K562 (cell line): ENCODE measurements around the gene CD2. TPM values are rescaled to one million over a fixed set of nuclear protein-coding genes. Genes with fewer than 3 reads are reported as not detected.
A peak's percentile ranks its signal among the peaks of the same experiment; 100 is the strongest.

Source experiments
- ATAC-seq: fragments of 200-7000 bp; cut with Tn5 transposase; 3 replicates; pipeline ENCODE4 v1.9.1; 2020; ENCODE audit warnings: moderate library complexity
- BruUV-seq: library from RNA; stranded (reverse); fragments of 400-500 nt; replicated peaks from 2 replicates; lab custom pipeline; 2021; lab: Mats Ljungman, UMichigan
- CTCF ChIA-PET: fragments of 300-600 bp; formaldehyde crosslinking; extraction: SDS; loops from one replicate; lab custom pipeline; 2021; ENCODE audit warnings: low intra/inter-chr PET ratio; lab: Yijun Ruan, JAX
- POLR2A ChIA-PET: fragments of 300-600, 350-650 bp; sonication (Branson Sonifier 250); formaldehyde crosslinking; extraction: SDS; loops from one replicate; lab custom pipeline; 2021; ENCODE audit warnings: antibody characterized with exemption, inconsistent platforms; lab: Yijun Ruan, JAX
- DNase-seq, 4 experiments: peaks; one replicate each; pipeline versions ENCODE4 v3.0.0 to v3.0.0-alpha.2; 2011 to 2018; ENCODE audit warnings: low spot score in 3 of 4, mixed read lengths in 3 of 4; ENCODE audit errors: extremely low read depth in 1 of 4
- FAIRE-seq: peaks from 2 replicates; lab custom pipeline; 2011; peaks lifted over from hg19 to GRCh38; lab: Jason Lieb, UNC
- H2AFZ ChIP-seq: 2 replicates; pipeline ENCODE4 v1.6.0; 2011; ENCODE audit warnings: low read depth, low read length, control low read depth, inconsistent platforms
- H3K27ac ChIP-seq: fragments of 200-600 bp; 3 replicates; pipeline ENCODE4 v1.8.0; 2011; ENCODE audit warnings: low read depth, mild to moderate bottlenecking, control low read depth, inconsistent platforms, low read length, moderate library complexity, mixed read lengths; ENCODE audit errors: extremely low read depth
- H3K27me3 ChIP-seq, 2 experiments: fragments of 300-600 bp in 1 of 2; 2 replicates in 1 of 2; 3 replicates in 1 of 2; pipeline versions ENCODE4 v1.6.0 to v1.8.0; 2011; ENCODE audit warnings: inconsistent platforms in 2 of 2, low read length in 2 of 2, mild to moderate bottlenecking in 1 of 2, mixed read lengths in 1 of 2, moderate library complexity in 1 of 2; ENCODE audit not compliant: control insufficient read depth in 2 of 2, insufficient read depth in 2 of 2
- H3K36me3 ChIP-seq: fragments of 300-600 bp; 3 replicates; pipeline ENCODE4 v1.8.0; 2011; ENCODE audit warnings: mild to moderate bottlenecking, low read length, inconsistent platforms; ENCODE audit not compliant: control insufficient read depth, insufficient read depth
- H3K4me1 ChIP-seq, 2 experiments: fragments of 200-600 bp in 1 of 2; replicated peaks in 1 of 2; 2 replicates in 1 of 2; 3 replicates in 1 of 2; pipeline versions ENCODE4 v1.5.1 to v1.8.0; 2011; ENCODE audit warnings: inconsistent platforms in 2 of 2, low read length in 2 of 2, mild to moderate bottlenecking in 1 of 2, mixed read lengths in 1 of 2, moderate library complexity in 1 of 2; ENCODE audit not compliant: control insufficient read depth in 2 of 2, insufficient read depth in 2 of 2
- H3K4me2 ChIP-seq: 2 replicates; pipeline ENCODE4 v1.6.1; 2011; ENCODE audit warnings: low read length, control low read depth, inconsistent platforms, mixed read lengths; ENCODE audit not compliant: insufficient read depth
- H3K4me3 ChIP-seq: fragments of 200-600 bp; sonication (generic), shearing (Covaris generic); 2 replicates; pipeline ENCODE4 v1.5.1; 2016; ENCODE audit warnings: control low read depth, inconsistent platforms
- H3K79me2 ChIP-seq: fragments of 200-600 bp; 3 replicates; pipeline ENCODE4 v1.8.0; 2011; ENCODE audit warnings: low read length, inconsistent platforms; ENCODE audit not compliant: control insufficient read depth, insufficient read depth
- H3K9ac ChIP-seq, 2 experiments: 2 replicates each; pipeline versions ENCODE4 v1.6.0 to v1.6.1; 2011; ENCODE audit warnings: low read depth in 2 of 2, low read length in 2 of 2, control low read depth in 1 of 2, inconsistent platforms in 1 of 2, mild to moderate bottlenecking in 1 of 2, mixed read lengths in 1 of 2; ENCODE audit not compliant: insufficient read depth in 1 of 2
- H3K9me1 ChIP-seq: one replicate; pipeline ENCODE4 v1.6.0; 2011; ENCODE audit warnings: inconsistent platforms, mild to moderate bottlenecking, low read length, moderate library complexity; ENCODE audit not compliant: control insufficient read depth, insufficient read depth
- H3K9me3 ChIP-seq: replicated peaks from 2 replicates; pipeline ENCODE4 v1.5.1; 2011; ENCODE audit warnings: low read depth, low read length, inconsistent platforms; ENCODE audit not compliant: control insufficient read depth, insufficient read depth
- H4K20me1 ChIP-seq: replicated peaks from 2 replicates; pipeline ENCODE4 v1.6.1; 2011; ENCODE audit warnings: low read length, inconsistent platforms, mixed read lengths; ENCODE audit not compliant: control insufficient read depth, insufficient read depth
- CHD4 ChIP-seq: fragments of 200-600 bp; sonication (generic); IDR thresholded peaks from 3 replicates; pipeline ENCODE4 v1.6.1; 2012; ENCODE audit warnings: low read depth, mild to moderate bottlenecking, mixed read lengths, low read length, inconsistent platforms; ENCODE audit not compliant: insufficient read depth, insufficient replicate concordance, poor library complexity, severe bottlenecking
- ZBTB7A ChIP-seq: IDR thresholded peaks from 2 replicates; pipeline ENCODE4 v1.6.1; 2011; ENCODE audit warnings: low read depth, mild to moderate bottlenecking, low read length, moderate library complexity, borderline replicate concordance; ENCODE audit not compliant: control insufficient read depth
- WGBS: fragments of 100-300 bp; shearing (Covaris generic); methylation state at CpG from one replicate; pipeline ENCODE4 v1.1.6; 2016; ENCODE audit warnings: low coverage, mixed read lengths; ENCODE audit not compliant: insufficient coverage; ENCODE audit errors: missing lambda C conversion rate; 5-methylcytosine and 5-hydroxymethylcytosine counted together
- in situ Hi-C: fragments of 300-500 bp; cut with MboI; formaldehyde crosslinking; loops from 4 replicates; pipeline ENCODE4 v1.15.0; 2018; ENCODE audit warnings: inconsistent platforms, mixed read lengths
- intact Hi-C: fragments of 100-400 bp; cut with micrococcal nuclease; formaldehyde crosslinking; loops from 2 replicates; pipeline ENCODE4 v1.14.2; 2022
- polyA plus RNA-seq, 8 experiments: library from polyadenylated mRNA; depleted of rRNA in 4 of 8; stranded (reverse) in 5 of 8; unstranded in 3 of 8; fragments of >200 nt; fragmentation: Nextera tagmentation in 2 of 8; fragmentation: Illumina TruSeq in 1 of 8; extraction: Ambion mirVana in 2 of 8; extraction: Trizol in 1 of 8; gene quantifications; 2 replicates each; pipeline versions ENCODE4 v1.2.1 to v1.2.3, GENCODE V29; 2011 to 2014; ENCODE audit warnings: inconsistent platforms in 1 of 8, missing spikeins in 1 of 8
- total RNA-seq, 7 experiments: library from RNA; depleted of rRNA in 6 of 7; stranded (reverse); fragments of >200 nt in 6 of 7; fragmentation: Illumina TruSeq in 2 of 7; extraction: Trizol in 2 of 7; gene quantifications; 2 replicates each; pipeline versions ENCODE4 v1.2.1 to v1.2.3, GENCODE V29; 2011 to 2021; ENCODE audit warnings: low replicate concordance in 1 of 7
- TF ChIP-seq, protein P1 (sequence below): sonication (generic); formaldehyde crosslinking; IDR thresholded peaks from 2 replicates; pipeline ENCODE4 v1.8.0; 2022; ENCODE audit warnings: mild to moderate bottlenecking, missing genetic modification reagents

Gene CD2
- total and polyA plus RNA-seq, 9 of the 15 experiments (the other 6 are each of a cell fraction or from before 2014, with no cell fraction given): 0.07 to 0.16 TPM; not detected in 7

DNA sequence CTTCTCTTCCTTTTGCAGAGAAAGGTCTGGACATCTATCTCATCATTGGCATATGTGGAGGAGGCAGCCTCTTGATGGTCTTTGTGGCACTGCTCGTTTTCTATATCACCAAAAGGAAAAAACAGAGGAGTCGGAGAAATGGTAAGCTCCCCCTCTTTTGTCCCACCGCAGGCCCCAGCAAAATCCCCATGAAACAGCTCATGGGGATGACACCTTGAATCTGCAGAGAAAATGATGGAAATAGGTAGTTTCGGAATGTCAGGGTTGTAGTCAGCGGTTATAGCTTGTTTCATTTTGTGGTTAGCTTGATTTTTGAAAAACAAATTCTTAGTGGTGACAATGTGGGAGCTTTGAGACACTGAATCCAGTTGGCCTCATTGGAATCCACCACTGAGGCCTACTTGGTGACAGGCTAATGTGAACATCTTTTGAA lies 10.3 kb downstream of the CD2 start:
- ChIA-PET POLR2A (interaction anchor here (0.6 to 1.5 kb wide), 9 partner anchors 8 to 295 kb away, joined by 3 to 6 read pairs (median 4); partner anchors contain the start of genes CD2 and TTF2), CTCF (no interaction called here)
- ATAC-seq (no peak), FAIRE-seq (no peak), DNase-seq (no peak)
- Histone ChIP-seq H3K9me3 (no peaks in the 10 kb centered on the region), H3K27ac (no peak overlapping the region), H2AFZ (no peak overlapping the region; the same call in 1 of the 2 replicates), H3K79me2 (no peaks in the 10 kb centered on the region), H3K4me2 (no peak overlapping the region), H4K20me1 (no peaks in the 10 kb centered on the region), H3K4me1 (peaks cover 21% of the 10 kb centered on the region in 2 experiments), H3K27me3 (no peaks in the 10 kb centered on the region), H3K4me3 (no peak overlapping the region), H3K36me3 (no peaks in the 10 kb centered on the region), H3K9me1 (no peaks in the 10 kb centered on the region), H3K9ac (no peak overlapping the region)
- intact Hi-C loops: loop anchor here (1.0 to 5.0 kb wide), 3 partner anchors 28 to 118 kb away; no protein-coding TSS in a partner anchor
- BruUV-seq: no TSS peak
- in situ Hi-C loops: no loop called here
- TF ChIP-seq, protein P1, sequence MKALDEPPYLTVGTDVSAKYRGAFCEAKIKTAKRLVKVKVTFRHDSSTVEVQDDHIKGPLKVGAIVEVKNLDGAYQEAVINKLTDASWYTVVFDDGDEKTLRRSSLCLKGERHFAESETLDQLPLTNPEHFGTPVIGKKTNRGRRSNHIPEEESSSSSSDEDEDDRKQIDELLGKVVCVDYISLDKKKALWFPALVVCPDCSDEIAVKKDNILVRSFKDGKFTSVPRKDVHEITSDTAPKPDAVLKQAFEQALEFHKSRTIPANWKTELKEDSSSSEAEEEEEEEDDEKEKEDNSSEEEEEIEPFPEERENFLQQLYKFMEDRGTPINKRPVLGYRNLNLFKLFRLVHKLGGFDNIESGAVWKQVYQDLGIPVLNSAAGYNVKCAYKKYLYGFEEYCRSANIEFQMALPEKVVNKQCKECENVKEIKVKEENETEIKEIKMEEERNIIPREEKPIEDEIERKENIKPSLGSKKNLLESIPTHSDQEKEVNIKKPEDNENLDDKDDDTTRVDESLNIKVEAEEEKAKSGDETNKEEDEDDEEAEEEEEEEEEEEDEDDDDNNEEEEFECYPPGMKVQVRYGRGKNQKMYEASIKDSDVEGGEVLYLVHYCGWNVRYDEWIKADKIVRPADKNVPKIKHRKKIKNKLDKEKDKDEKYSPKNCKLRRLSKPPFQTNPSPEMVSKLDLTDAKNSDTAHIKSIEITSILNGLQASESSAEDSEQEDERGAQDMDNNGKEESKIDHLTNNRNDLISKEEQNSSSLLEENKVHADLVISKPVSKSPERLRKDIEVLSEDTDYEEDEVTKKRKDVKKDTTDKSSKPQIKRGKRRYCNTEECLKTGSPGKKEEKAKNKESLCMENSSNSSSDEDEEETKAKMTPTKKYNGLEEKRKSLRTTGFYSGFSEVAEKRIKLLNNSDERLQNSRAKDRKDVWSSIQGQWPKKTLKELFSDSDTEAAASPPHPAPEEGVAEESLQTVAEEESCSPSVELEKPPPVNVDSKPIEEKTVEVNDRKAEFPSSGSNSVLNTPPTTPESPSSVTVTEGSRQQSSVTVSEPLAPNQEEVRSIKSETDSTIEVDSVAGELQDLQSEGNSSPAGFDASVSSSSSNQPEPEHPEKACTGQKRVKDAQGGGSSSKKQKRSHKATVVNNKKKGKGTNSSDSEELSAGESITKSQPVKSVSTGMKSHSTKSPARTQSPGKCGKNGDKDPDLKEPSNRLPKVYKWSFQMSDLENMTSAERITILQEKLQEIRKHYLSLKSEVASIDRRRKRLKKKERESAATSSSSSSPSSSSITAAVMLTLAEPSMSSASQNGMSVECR: 0 out of 2 replicates have a peak, but pooled peaks have one; percentile 6
- TF ChIP-seq CHD4 (no peak), ZBTB7A (0 out of 2 replicates have a peak, but pooled peaks have one; percentile 5)
- WGBS: 59% methylated on average over 5 of the region's 5 CpGs
